Measurements from ENCODE around the gene ANK3. TPM values are rescaled to one million over a fixed set of nuclear protein-coding genes. Genes with fewer than 3 reads are reported as not detected.
A peak's percentile ranks its signal among the peaks of the same experiment; 100 is the strongest.

Gene ANK3
- total RNA-seq, 3 donors from 2014 or later: 10.2 to 93.2 (median 57.4) TPM

DNA sequence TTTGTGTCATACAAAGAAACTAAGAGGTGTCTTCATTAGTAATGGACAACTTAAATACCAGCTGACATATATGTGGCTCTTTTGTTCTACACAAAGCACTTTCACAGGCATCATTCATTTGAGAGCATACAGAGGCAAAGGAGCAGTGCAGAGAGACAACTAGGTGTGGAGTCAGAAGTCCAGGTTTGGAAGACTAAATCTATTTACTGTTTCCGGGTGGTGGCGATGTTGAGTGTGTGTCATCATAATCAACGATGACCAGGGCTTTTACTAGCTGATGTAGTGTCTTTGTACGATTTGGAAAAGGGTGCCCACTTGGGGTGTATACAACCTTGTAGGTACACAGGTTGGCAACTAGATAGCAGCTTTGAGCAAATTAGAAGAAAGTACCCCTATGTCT lies 287.9 kb downstream of the ANK3 start:
- Histone ChIP-seq H3K36me3 (no peaks in the 10 kb centered on the region), H3K27me3 (no peaks in the 10 kb centered on the region), H3K4me3 (no peak overlapping the region), H3K9me3 (no peaks in the 10 kb centered on the region), H3K27ac (no peak overlapping the region), H3K4me1 (no peaks in the 10 kb centered on the region)
- TF ChIP-seq POLR2AphosphoS5 (IDR thresholded peaks at IDR 0.05) (no peak), POLR2A (IDR thresholded peaks at IDR 0.05) (no peak)
- TF ChIP-seq, protein P1, sequence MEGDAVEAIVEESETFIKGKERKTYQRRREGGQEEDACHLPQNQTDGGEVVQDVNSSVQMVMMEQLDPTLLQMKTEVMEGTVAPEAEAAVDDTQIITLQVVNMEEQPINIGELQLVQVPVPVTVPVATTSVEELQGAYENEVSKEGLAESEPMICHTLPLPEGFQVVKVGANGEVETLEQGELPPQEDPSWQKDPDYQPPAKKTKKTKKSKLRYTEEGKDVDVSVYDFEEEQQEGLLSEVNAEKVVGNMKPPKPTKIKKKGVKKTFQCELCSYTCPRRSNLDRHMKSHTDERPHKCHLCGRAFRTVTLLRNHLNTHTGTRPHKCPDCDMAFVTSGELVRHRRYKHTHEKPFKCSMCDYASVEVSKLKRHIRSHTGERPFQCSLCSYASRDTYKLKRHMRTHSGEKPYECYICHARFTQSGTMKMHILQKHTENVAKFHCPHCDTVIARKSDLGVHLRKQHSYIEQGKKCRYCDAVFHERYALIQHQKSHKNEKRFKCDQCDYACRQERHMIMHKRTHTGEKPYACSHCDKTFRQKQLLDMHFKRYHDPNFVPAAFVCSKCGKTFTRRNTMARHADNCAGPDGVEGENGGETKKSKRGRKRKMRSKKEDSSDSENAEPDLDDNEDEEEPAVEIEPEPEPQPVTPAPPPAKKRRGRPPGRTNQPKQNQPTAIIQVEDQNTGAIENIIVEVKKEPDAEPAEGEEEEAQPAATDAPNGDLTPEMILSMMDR (IDR thresholded peaks at IDR 0.05): no peak
- intact Hi-C loops (cut with DNase I; ENCODE audit: low total_unique reads): no loop called here
- no peak for DNase-seq (ENCODE audit: low spot score in 2 of 2)

DNA sequence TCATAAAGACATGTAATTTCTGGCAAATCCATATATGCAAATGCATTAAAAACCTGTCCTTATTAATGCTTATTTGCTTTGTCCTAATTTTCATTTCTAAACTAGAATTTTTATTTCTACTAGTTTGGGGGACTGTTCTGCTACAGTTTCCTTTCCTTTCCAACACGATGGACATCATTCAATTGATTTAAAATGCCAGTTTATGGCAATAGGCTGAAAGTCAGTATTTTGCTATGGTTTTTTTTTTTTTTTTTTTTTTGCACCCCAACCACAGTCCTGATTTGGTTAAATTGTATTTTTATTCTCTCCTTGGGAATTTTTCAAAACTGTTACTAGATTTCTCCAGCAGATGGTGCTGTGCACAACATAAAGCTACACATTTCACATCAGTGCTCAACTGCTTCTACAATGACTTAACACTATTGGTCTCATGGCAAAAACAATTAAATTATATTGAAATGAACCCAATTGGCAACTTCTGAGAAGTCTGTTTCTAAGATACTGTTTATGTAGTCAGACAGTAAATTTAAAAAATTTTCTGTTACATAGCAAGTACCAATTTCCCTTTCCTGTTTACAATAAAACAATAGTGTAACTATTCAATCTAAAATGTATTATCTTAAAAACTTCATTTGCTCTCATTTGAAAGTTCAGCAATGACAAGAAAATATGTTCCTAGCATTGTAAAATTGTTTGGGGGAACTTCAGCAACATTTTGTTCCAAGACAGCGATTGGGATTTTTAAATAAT lies 289.5 kb downstream of the ANK3 start:
- intact Hi-C loops (cut with DNase I; ENCODE audit: low total_unique reads): loop anchor here (5.0 kb wide), 1 partner anchor 962 kb away; no protein-coding TSS in a partner anchor
- no peak overlapping the region for H3K27ac ChIP-seq
- DNase-seq (ENCODE audit: low spot score in 2 of 2): no peak

DNA sequence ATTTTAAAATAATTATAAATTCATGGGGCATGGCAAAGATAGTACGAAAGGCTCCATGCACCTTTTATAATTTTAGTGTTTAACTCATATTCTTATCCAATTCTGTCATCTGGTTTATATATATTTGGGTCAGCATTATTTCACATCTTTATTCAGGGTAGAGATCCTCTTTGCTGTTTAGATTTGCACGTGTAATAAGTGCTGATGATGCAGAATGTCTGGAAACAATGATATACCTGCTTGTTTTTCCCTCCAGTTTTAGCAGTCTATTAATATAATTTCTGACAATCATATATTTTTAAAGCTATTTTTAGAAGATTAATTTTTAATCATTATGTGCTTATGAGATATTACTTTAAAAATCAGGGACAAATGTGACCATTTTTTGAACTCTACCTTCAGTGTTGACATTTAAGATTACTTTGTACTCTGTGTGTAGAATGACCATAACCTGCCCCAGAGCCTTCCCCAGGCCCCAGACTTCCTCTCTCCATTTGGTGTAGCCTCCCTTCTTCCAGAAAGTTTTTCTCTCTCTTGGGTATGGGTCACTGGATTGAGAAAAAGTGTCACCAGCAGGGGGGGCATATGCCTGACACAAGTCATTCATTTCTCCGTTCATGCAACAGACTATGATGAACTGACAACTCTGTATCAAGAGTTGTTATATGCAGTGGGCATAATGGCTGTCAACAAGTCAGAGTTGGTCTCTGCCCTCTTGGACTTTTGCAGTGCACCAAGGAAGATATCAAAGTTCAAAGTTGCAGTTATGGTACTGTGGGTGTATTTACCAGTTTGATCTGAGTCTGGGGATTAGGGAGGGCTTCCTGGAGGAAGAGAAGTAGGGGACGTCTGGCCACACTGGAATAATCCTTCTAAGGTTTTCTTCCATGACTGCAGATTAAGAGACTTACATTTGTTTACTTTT lies 290.7 kb downstream of the ANK3 start:
- intact Hi-C loops (cut with DNase I; ENCODE audit: low total_unique reads): loop anchor here (5.0 kb wide), 1 partner anchor 963 kb away; no protein-coding TSS in a partner anchor
- Histone ChIP-seq H3K9me3 (no peaks in the 10 kb centered on the region), H3K4me3 (no peak overlapping the region), H3K27ac (no peak overlapping the region), H3K27me3 (no peaks in the 10 kb centered on the region), H3K4me1 (no peaks in the 10 kb centered on the region), H3K36me3 (no peaks in the 10 kb centered on the region)
- no peak for DNase-seq (ENCODE audit: low spot score in 2 of 2)
- no peak for TF ChIP-seq POLR2AphosphoS5 (IDR thresholded peaks at IDR 0.05)
- TF ChIP-seq, protein P1 (IDR thresholded peaks at IDR 0.05): no peak
- TF ChIP-seq POLR2A (IDR thresholded peaks at IDR 0.05): no peak

More for the DNA sequence above, 289.5 kb downstream of the ANK3 start:
- TF ChIP-seq, protein P1 (IDR thresholded peaks at IDR 0.05): peak; percentile 28 to 56 (median 50)
- TF ChIP-seq POLR2AphosphoS5 (IDR thresholded peaks at IDR 0.05) (no peak), POLR2A (IDR thresholded peaks at IDR 0.05) (no peak)
- H3K9me3 ChIP-seq: no peaks in the 10 kb centered on the region
- no peaks in the 10 kb centered on the region for H3K27me3 ChIP-seq
- no peaks in the 10 kb centered on the region for H3K36me3 ChIP-seq
- H3K4me1 ChIP-seq: no peaks in the 10 kb centered on the region
- H3K4me3 ChIP-seq: no peak overlapping the region

DNA sequence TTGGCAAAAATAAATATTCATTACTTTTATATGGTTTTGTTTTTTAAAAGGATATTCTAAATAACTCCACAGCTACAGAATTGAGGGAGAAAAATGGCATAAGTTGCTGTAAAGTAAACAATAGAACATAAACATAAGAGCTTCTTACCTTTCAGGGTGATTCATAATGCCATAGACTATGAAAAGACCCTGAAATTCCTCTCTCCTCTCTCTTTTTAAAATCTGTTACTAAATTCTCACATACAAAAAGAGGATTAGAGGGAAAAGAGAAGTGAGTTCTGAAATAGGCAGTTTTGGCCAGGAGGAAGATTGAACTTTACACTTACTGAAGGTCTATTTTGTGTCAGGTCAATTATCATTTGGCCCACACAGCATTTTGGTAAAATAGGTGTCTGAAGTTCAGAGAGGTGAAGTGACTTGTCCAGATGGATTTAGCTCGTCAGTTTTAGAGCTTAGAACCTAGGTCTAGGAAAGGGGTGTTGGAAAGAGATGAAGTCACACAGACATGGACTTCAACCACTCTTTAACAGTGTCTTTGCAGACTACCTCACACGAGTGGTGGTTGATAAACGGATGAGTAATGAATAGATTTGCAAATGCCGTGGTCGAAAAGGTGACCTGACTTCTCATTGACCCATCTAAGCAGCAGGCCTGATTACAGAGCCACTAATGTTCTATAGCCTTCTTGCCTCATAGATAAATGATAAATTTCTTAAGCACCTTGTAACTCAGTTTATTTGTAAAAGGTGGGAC lies 292.7 kb downstream of the ANK3 start:
- TF ChIP-seq POLR2AphosphoS5 (IDR thresholded peaks at IDR 0.05) (no peak), POLR2A (IDR thresholded peaks at IDR 0.05) (no peak)
- TF ChIP-seq, protein P1 (IDR thresholded peaks at IDR 0.05): no peak
- no peak overlapping the region for H3K27ac ChIP-seq
- no peak for DNase-seq (ENCODE audit: low spot score in 2 of 2)
- no peaks in the 10 kb centered on the region for H3K27me3 ChIP-seq
- no peaks in the 10 kb centered on the region for H3K36me3 ChIP-seq
- H3K9me3 ChIP-seq: no peaks in the 10 kb centered on the region
- H3K4me1 ChIP-seq: no peaks in the 10 kb centered on the region
- intact Hi-C loops (cut with DNase I; ENCODE audit: low total_unique reads): loop anchor here (5.0 kb wide), 1 partner anchor 965 kb away; no protein-coding TSS in a partner anchor
- no peak overlapping the region for H3K4me3 ChIP-seq

Data from breast epithelium (tissue), 4 donors.